Suprapubic skin (tissue), 4 donors: ENCODE results near the gene TNFRSF19.

Experiments used
- EP300 ChIP-seq: sonication (generic); formaldehyde crosslinking; IDR thresholded peaks from one replicate; pipeline ENCODE4 v1.6.1; 2017; ENCODE audit warnings: antibody characterized with exemption
- POLR2A ChIP-seq, 2 donors: fragments of 450-650 bp; IDR thresholded peaks; one replicate each; pipeline ENCODE4 v1.6.1; 2017; ENCODE audit warnings: antibody characterized with exemption in 2 of 2, mild to moderate bottlenecking in 2 of 2, moderate library complexity in 2 of 2
- POLR2AphosphoS5 ChIP-seq, 3 donors: sonication (generic); formaldehyde crosslinking; IDR thresholded peaks; one replicate each; pipeline ENCODE4 v1.6.1; 2017; ENCODE audit warnings: antibody characterized with exemption in 3 of 3
- TF ChIP-seq, protein P1 (sequence below), 2 donors: fragments of 200-600 bp in 1 of 2; fragments of 450-650 bp in 1 of 2; sonication (generic) in 1 of 2; IDR thresholded peaks; one replicate each; pipeline ENCODE4 v1.5.1; 2016 to 2019; ENCODE audit warnings: antibody characterized with exemption in 2 of 2, mild to moderate bottlenecking in 1 of 2, moderate library complexity in 1 of 2

DNA sequence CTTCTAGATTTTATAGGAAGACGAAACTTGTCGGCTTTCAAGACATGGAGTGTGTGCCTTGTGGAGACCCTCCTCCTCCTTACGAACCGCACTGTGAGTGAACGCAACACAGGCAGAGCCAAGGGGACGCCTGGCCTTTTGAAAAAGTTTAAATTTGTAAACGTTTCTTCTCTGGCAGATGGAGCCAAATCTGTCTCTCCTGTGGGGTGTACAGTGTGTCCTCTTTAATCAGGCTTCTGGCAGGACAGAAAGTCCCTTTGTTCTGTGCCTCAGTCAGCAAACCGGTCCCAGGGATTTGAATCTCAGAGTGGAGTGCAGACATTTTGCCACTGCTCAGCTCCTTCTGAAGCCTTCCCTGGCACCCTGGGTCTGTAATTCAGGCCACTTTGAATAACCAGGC is 56.5 kb downstream of the TNFRSF19 start:
- TF ChIP-seq, protein P1, sequence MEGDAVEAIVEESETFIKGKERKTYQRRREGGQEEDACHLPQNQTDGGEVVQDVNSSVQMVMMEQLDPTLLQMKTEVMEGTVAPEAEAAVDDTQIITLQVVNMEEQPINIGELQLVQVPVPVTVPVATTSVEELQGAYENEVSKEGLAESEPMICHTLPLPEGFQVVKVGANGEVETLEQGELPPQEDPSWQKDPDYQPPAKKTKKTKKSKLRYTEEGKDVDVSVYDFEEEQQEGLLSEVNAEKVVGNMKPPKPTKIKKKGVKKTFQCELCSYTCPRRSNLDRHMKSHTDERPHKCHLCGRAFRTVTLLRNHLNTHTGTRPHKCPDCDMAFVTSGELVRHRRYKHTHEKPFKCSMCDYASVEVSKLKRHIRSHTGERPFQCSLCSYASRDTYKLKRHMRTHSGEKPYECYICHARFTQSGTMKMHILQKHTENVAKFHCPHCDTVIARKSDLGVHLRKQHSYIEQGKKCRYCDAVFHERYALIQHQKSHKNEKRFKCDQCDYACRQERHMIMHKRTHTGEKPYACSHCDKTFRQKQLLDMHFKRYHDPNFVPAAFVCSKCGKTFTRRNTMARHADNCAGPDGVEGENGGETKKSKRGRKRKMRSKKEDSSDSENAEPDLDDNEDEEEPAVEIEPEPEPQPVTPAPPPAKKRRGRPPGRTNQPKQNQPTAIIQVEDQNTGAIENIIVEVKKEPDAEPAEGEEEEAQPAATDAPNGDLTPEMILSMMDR (IDR thresholded peaks at IDR 0.05): no peak
- TF ChIP-seq POLR2A (IDR thresholded peaks at IDR 0.05): no peak
- TF ChIP-seq POLR2AphosphoS5 (IDR thresholded peaks at IDR 0.05): no peak
- TF ChIP-seq EP300: no peak
